GM18517 (cell line): Measurements from ENCODE around the gene SBF1.

ENCODE experiments used
- ATAC-seq: cut with Tn5 transposase; IDR thresholded peaks from one replicate; pipeline ENCODE4 v1.9.1; 2021; ENCODE audit warnings: mild to moderate bottlenecking, moderate library complexity; ENCODE audit not compliant: unreplicated experiment

The SBF1 gene

GRCh38 chr22:50467773-50468440 is 6.9 kb downstream of the SBF1 start:
- no peak for ATAC-seq

GRCh38 chr22:50467341-50467740 is 7.5 kb downstream of the SBF1 start:
- ATAC-seq: no peak

GRCh38 chr22:50465066-50465930 is 9.5 kb downstream of the SBF1 start:
- ATAC-seq: no peak

GRCh38 chr22:50464451-50464850 is 10.4 kb downstream of the SBF1 start:
- ATAC-seq: no peak

- no peak for ATAC-seq
Observed at GRCh38 chr22:50463188-50463900, 11.5 kb downstream of the SBF1 start.

- ATAC-seq: no peak
Observed at GRCh38 chr22:50461979-50462540, 12.8 kb downstream of the SBF1 start.

GRCh38 chr22:50461536-50461935 is 13.3 kb downstream of the SBF1 start:
- ATAC-seq: no peak

GRCh38 chr22:50460938-50461337 is 13.9 kb downstream of the SBF1 start:
- ATAC-seq: no peak

- no peak for ATAC-seq
Observed at GRCh38 chr22:50459496-50460140, 15.2 kb downstream of the SBF1 start.

GRCh38 chr22:50459016-50459415 is 15.8 kb downstream of the SBF1 start:
- ATAC-seq: no peak

GRCh38 chr22:50456466-50457234 is 18.2 kb downstream of the SBF1 start:
- ATAC-seq: no peak

- no peak for ATAC-seq
Observed at GRCh38 chr22:50456026-50456425, 18.8 kb downstream of the SBF1 start.

- no peak for ATAC-seq
Observed at GRCh38 chr22:50455201-50455600, 19.6 kb downstream of the SBF1 start.

- no peak for ATAC-seq
Observed at GRCh38 chr22:50454556-50455075, 20.2 kb downstream of the SBF1 start.

GRCh38 chr22:50452649-50453048 is 22.2 kb downstream of the SBF1 start:
- ATAC-seq: no peak

- no peak for ATAC-seq
Observed at GRCh38 chr22:50447576-50448551, 27.0 kb downstream of the SBF1 start.

GRCh38 chr22:50446708-50447575 is 27.9 kb downstream of the SBF1 start:
- no peak for ATAC-seq
